Kidney epithelial cell (primary cell): ENCODE results near the gene LIN28B. TPM values are rescaled to one million over a fixed set of nuclear protein-coding genes. Genes with fewer than 3 reads are reported as not detected.
"Not testable (repeated sequence)": the region's sequence is repeated elsewhere in the genome, so short reads cannot be mapped to it uniquely, and the experiment has no call there.

ENCODE experiments used
- DNase-seq: peaks from one replicate; pipeline ENCODE4 v3.0.0-alpha.2; 2010; ENCODE audit warnings: low read depth
- H3K27me3 ChIP-seq: 2 replicates; pipeline ENCODE4 v1.6.0; 2011; ENCODE audit warnings: low read length; ENCODE audit not compliant: control insufficient read depth, insufficient read depth
- H3K36me3 ChIP-seq: 2 replicates; pipeline ENCODE4 v1.5.1; 2011; ENCODE audit warnings: low read length; ENCODE audit not compliant: control insufficient read depth, insufficient read depth
- H3K4me3 ChIP-seq: 2 replicates; pipeline ENCODE4 v1.5.1; 2011; ENCODE audit warnings: low read depth, mild to moderate bottlenecking, control low read depth, low read length
- total RNA-seq: library from RNA; depleted of rRNA; stranded (reverse); fragments of >200 nt; gene quantifications from 2 replicates; pipeline ENCODE4 v1.2.3, GENCODE V29; 2015
- TF ChIP-seq, protein P1 (sequence below): IDR thresholded peaks from 2 replicates; pipeline ENCODE4 v1.5.1; 2011; ENCODE audit warnings: mild to moderate bottlenecking, moderate library complexity, low read length, control low read depth, inconsistent platforms; ENCODE audit not compliant: insufficient read depth, poor library complexity, severe bottlenecking

The LIN28B gene
- total RNA-seq, 1 donor from 2014 or later, result 0.92 TPM

DNA sequence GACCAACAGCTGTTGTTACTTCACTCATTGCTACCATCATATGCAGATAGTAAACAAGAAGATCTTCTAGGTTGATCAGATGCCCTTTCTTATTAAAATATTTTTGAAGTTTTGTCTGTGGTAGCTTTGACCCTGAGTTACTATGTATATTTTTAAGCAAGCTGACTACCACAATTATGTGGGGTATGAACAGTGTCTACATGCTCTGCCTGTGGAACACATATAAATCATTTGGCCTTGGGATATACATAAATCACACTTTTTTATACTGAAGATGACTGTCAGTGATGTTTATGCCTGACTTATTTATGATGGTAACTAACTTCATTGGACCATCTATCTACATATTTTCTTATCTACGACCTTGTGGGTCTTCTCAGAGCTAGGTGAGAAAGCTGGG is 44.2 kb downstream of the LIN28B start:
- TF ChIP-seq, protein P1, sequence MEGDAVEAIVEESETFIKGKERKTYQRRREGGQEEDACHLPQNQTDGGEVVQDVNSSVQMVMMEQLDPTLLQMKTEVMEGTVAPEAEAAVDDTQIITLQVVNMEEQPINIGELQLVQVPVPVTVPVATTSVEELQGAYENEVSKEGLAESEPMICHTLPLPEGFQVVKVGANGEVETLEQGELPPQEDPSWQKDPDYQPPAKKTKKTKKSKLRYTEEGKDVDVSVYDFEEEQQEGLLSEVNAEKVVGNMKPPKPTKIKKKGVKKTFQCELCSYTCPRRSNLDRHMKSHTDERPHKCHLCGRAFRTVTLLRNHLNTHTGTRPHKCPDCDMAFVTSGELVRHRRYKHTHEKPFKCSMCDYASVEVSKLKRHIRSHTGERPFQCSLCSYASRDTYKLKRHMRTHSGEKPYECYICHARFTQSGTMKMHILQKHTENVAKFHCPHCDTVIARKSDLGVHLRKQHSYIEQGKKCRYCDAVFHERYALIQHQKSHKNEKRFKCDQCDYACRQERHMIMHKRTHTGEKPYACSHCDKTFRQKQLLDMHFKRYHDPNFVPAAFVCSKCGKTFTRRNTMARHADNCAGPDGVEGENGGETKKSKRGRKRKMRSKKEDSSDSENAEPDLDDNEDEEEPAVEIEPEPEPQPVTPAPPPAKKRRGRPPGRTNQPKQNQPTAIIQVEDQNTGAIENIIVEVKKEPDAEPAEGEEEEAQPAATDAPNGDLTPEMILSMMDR, result no peak
- Histone ChIP-seq H3K27me3 (no peaks in the 10 kb centered on the region), H3K36me3 (no peaks in the 10 kb centered on the region), H3K4me3 (no peak overlapping the region)
- no peak for DNase-seq

DNA sequence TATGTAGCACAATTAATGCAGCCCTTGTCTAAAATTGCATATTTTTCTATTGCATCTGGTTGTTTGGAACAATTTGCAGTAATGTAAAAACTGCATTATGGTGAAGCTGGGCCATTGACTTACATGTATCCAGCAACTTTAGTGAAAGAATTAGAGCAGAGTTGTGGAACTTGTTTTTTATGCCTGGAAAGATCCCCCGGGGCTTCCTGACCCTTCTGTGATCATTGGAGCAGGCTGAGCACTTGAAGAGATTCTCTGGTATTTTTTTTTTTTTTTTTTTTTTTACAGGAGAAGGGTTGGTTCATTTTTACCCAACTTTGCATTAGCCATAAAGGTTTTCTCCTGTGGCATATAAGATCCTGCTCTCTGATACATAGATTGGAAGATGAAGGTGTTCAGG is 45.0 kb downstream of the LIN28B start:
- no peaks in the 10 kb centered on the region for H3K27me3 ChIP-seq
- no peak overlapping the region for H3K4me3 ChIP-seq
- TF ChIP-seq, protein P1, result no peak
- no peaks in the 10 kb centered on the region for H3K36me3 ChIP-seq
- no peak for DNase-seq

DNA sequence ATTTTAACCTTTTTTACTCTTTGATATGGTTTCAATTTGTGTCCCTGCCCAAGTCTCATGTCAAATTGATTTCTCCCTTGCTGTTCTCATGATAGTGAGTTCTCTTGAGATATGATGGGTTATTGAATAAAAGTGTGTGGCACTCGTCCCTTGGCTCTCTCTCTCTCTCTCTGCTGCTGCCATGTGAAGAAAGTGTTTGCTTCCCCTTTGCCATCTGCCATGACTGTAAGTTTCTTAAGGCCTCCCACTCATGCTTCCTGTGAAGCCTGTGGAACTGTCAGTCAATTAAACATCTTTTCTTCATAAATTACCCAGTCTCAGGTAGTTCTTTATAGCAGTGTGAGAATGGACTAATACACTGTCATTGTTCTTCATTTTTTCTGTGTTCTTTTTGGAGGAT is 48.5 kb downstream of the LIN28B start:
- H3K27me3 ChIP-seq, result no peaks in the 10 kb centered on the region
- DNase-seq, result no peak
- TF ChIP-seq, protein P1, result no peak
- no peaks in the 10 kb centered on the region for H3K36me3 ChIP-seq
- H3K4me3 ChIP-seq, result no peak overlapping the region

DNA sequence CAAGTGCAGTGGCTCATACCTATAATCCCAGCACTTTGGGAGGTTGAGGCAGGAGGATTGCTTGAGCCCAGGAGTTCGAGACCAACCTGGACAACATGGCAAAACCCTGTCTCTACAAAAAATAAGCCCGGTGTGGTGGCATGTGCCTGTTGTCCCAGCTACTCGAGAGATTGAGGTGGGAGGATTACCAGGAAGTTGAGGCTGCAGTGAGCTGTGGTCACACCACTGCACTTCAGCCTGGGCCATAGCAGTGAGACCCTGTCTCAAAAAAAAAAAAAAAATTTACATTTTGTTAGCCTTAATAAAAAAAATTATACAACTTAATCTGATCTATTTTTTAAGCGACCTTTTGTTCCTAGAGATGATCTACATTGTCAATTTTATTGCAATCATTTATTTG is 56.6 kb downstream of the LIN28B start:
- not testable (repeated sequence) for H3K4me3 ChIP-seq, DNase-seq, H3K36me3 ChIP-seq, H3K27me3 ChIP-seq

DNA sequence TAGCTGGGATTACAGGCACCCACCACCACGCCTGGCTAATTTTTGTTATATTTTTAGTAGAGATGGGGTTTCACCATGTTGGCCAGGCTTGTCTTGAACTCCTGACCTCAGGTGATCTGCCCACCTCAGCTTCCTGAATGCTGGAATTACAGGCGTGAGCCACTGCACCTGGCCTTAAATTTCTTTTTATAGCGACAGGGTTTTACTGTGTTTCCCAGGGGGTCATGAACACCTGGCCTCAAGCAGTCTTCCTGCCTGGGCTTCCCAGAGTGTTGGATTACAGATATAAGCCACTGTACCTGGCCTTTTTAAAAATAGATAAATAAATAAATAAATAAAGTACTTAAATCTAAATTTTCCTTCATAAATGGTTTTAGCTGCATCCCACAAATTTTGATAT is 57.5 kb downstream of the LIN28B start:
- no peak for DNase-seq
- TF ChIP-seq, protein P1, result no peak
- Histone ChIP-seq H3K36me3 (no peaks in the 10 kb centered on the region), H3K27me3 (no peaks in the 10 kb centered on the region), H3K4me3 (no peak overlapping the region)

DNA sequence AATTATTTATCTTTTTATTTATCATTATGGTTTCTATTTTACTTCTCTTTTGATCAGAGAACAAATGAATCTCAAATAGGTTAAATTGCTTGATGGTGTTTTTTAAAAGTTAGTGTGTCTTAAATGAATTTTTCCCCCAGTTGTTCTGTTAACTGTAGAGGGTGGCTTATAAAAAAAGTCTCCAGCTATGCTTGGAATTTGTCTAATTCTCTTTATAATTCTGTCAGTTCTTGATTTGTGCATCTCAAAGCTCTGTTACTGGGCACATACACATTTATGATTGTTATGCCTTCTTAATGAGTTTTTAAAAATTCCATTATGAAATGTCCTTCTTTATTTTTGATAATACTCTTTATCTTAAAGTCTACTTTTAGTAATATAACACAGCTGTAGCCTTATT is 58.0 kb downstream of the LIN28B start:
- H3K4me3 ChIP-seq, result no peak overlapping the region
- DNase-seq, result no peak
- TF ChIP-seq, protein P1, result no peak
- H3K27me3 ChIP-seq, result no peaks in the 10 kb centered on the region
- no peaks in the 10 kb centered on the region for H3K36me3 ChIP-seq
